Measurements from ENCODE around the gene LFNG.
A peak's percentile ranks its signal among the peaks of the same experiment; 100 is the strongest.

The LFNG gene

GRCh38 chr7:2471396-2471795 is 48.2 kb upstream of the LFNG start:
- Histone ChIP-seq H3K4me1 (ENCODE audit: control insufficient read depth, low read length) (peaks cover 4% of the 10 kb centered on the region; the same call in 1 of the 2 replicates), H3K79me2 (ENCODE audit: control insufficient read depth, low read length) (no peaks in the 10 kb centered on the region), H3K27ac (ENCODE audit: low read depth, low read length) (no peak overlapping the region), H3K9me2 (replicated peaks; ENCODE audit: control insufficient read depth, low read length) (no peaks in the 10 kb centered on the region), H3F3A (ENCODE audit: control insufficient read depth, insufficient read depth) (no peaks in the 10 kb centered on the region), H3K4me3 (ENCODE audit: low read length) (no peak overlapping the region), H3K4me2 (ENCODE audit: low read length) (no peak overlapping the region), H3K9me3 (ENCODE audit: control insufficient read depth, insufficient read depth, low read length) (no peaks in the 10 kb centered on the region), H3K27me3 (ENCODE audit: control insufficient read depth, low read length) (peaks cover 9% of the 10 kb centered on the region; the same call in 1 of the 2 replicates), H3K36me3 (ENCODE audit: control insufficient read depth, low read length) (no peaks in the 10 kb centered on the region), H4K20me1 (ENCODE audit: control insufficient read depth, insufficient read depth, low read depth, low read length) (no peaks in the 10 kb centered on the region)
- TF ChIP-seq, protein P1, sequence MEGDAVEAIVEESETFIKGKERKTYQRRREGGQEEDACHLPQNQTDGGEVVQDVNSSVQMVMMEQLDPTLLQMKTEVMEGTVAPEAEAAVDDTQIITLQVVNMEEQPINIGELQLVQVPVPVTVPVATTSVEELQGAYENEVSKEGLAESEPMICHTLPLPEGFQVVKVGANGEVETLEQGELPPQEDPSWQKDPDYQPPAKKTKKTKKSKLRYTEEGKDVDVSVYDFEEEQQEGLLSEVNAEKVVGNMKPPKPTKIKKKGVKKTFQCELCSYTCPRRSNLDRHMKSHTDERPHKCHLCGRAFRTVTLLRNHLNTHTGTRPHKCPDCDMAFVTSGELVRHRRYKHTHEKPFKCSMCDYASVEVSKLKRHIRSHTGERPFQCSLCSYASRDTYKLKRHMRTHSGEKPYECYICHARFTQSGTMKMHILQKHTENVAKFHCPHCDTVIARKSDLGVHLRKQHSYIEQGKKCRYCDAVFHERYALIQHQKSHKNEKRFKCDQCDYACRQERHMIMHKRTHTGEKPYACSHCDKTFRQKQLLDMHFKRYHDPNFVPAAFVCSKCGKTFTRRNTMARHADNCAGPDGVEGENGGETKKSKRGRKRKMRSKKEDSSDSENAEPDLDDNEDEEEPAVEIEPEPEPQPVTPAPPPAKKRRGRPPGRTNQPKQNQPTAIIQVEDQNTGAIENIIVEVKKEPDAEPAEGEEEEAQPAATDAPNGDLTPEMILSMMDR (IDR thresholded peaks at IDR 0.05; ENCODE audit: low read depth, low read length, poor library complexity, severe bottlenecking) = no peak
- TF ChIP-seq EZH2phosphoT487 (IDR thresholded peaks at IDR 0.05; ENCODE audit: borderline replicate concordance, low read length) = no peak

DNA sequence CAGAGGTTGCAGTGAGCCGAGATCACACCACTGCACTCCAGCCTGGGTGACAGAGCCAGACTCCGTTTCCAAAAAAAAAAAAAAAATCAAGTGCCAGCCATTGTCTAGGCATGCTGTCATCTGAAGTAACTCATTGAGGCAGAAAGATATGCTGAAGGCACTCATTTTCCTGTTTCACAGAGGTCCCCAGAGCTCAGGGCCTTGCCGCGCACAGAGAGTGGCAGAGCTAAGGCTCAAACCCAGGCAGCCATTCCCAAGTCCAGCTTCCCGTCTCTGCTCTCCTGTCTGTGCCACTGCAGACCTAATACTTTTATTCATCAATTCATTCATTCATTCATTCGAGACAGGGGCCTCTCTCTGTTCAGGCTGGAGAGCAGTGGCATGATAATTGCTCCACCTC is 46.8 kb upstream of the LFNG start:
- H3K9me2 ChIP-seq (replicated peaks; ENCODE audit: control insufficient read depth, low read length) = no peaks in the 10 kb centered on the region
- no peaks in the 10 kb centered on the region for H3K9me3 ChIP-seq (ENCODE audit: control insufficient read depth, insufficient read depth, low read length)
- TF ChIP-seq EZH2phosphoT487 (IDR thresholded peaks at IDR 0.05; ENCODE audit: borderline replicate concordance, low read length) = no peak
- TF ChIP-seq, protein P1 (IDR thresholded peaks at IDR 0.05; ENCODE audit: low read depth, low read length, poor library complexity, severe bottlenecking) = peak; percentile 26
- H3K79me2 ChIP-seq (ENCODE audit: control insufficient read depth, low read length) = no peaks in the 10 kb centered on the region
- no peaks in the 10 kb centered on the region for H4K20me1 ChIP-seq (ENCODE audit: control insufficient read depth, insufficient read depth, low read depth, low read length)
- peaks cover 7% of the 10 kb centered on the region; the same call in 1 of the 2 replicates for H3K4me1 ChIP-seq (ENCODE audit: control insufficient read depth, low read length)
- H3F3A ChIP-seq (ENCODE audit: control insufficient read depth, insufficient read depth) = no peaks in the 10 kb centered on the region
- H3K27ac ChIP-seq (ENCODE audit: low read depth, low read length) = no peak overlapping the region
- peaks cover 9% of the 10 kb centered on the region; the same call in 1 of the 2 replicates for H3K27me3 ChIP-seq (ENCODE audit: control insufficient read depth, low read length)
- no peak overlapping the region for H3K4me3 ChIP-seq (ENCODE audit: low read length)
- no peak overlapping the region for H3K4me2 ChIP-seq (ENCODE audit: low read length)
- no peaks in the 10 kb centered on the region for H3K36me3 ChIP-seq (ENCODE audit: control insufficient read depth, low read length)

GRCh38 chr7:2473496-2474180 is 45.9 kb upstream of the LFNG start:
- Histone ChIP-seq H3K4me1 (ENCODE audit: control insufficient read depth, low read length) (peaks cover 7% of the 10 kb centered on the region; the same call in 1 of the 2 replicates), H3F3A (ENCODE audit: control insufficient read depth, insufficient read depth) (no peaks in the 10 kb centered on the region), H3K4me2 (ENCODE audit: low read length) (no peak overlapping the region), H3K27me3 (ENCODE audit: control insufficient read depth, low read length) (peaks cover 9% of the 10 kb centered on the region; the same call in 1 of the 2 replicates), H4K20me1 (ENCODE audit: control insufficient read depth, insufficient read depth, low read depth, low read length) (no peaks in the 10 kb centered on the region), H3K9me3 (ENCODE audit: control insufficient read depth, insufficient read depth, low read length) (no peaks in the 10 kb centered on the region), H3K36me3 (ENCODE audit: control insufficient read depth, low read length) (no peaks in the 10 kb centered on the region), H3K4me3 (ENCODE audit: low read length) (no peak overlapping the region), H3K79me2 (ENCODE audit: control insufficient read depth, low read length) (no peaks in the 10 kb centered on the region), H3K27ac (ENCODE audit: low read depth, low read length) (no peak overlapping the region), H3K9me2 (replicated peaks; ENCODE audit: control insufficient read depth, low read length) (no peaks in the 10 kb centered on the region)
- TF ChIP-seq, protein P1 (IDR thresholded peaks at IDR 0.05; ENCODE audit: low read depth, low read length, poor library complexity, severe bottlenecking) = no peak
